Fibroblast of mammary gland (primary cell): Measurements from ENCODE around the gene MMS19.

Experiments used
- DNase-seq: peaks from one replicate; pipeline ENCODE4 v3.0.0-alpha.2; 2010; ENCODE audit warnings: low read depth
- H3K4me3 ChIP-seq: 2 replicates; pipeline ENCODE4 v1.5.1; 2011; ENCODE audit warnings: low read depth, mild to moderate bottlenecking, low read length, moderate library complexity; ENCODE audit not compliant: control insufficient read depth
- TF ChIP-seq, protein P1 (sequence below): conservative IDR thresholded peaks from 2 replicates; pipeline ENCODE4 v1.5.1; 2011; ENCODE audit warnings: low read depth, low read length, inconsistent platforms; ENCODE audit not compliant: control insufficient read depth, insufficient read depth

MMS19 gene

GRCh38 chr10:97498076-97498840, at the start of gene MMS19:
Gene MMS19, minus strand, starts transcription at chr10:97498422. Its CDS starts 38 bp downstream, at chr10:97498384.
- H3K4me3 ChIP-seq, result peak within 1 kb of the TSS; percentile 99
- peak; percentile 97 for DNase-seq
- TF ChIP-seq, protein P1, sequence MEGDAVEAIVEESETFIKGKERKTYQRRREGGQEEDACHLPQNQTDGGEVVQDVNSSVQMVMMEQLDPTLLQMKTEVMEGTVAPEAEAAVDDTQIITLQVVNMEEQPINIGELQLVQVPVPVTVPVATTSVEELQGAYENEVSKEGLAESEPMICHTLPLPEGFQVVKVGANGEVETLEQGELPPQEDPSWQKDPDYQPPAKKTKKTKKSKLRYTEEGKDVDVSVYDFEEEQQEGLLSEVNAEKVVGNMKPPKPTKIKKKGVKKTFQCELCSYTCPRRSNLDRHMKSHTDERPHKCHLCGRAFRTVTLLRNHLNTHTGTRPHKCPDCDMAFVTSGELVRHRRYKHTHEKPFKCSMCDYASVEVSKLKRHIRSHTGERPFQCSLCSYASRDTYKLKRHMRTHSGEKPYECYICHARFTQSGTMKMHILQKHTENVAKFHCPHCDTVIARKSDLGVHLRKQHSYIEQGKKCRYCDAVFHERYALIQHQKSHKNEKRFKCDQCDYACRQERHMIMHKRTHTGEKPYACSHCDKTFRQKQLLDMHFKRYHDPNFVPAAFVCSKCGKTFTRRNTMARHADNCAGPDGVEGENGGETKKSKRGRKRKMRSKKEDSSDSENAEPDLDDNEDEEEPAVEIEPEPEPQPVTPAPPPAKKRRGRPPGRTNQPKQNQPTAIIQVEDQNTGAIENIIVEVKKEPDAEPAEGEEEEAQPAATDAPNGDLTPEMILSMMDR, result no peak

GRCh38 chr10:97547962-97548361, 49.7 kb upstream of the MMS19 start:
- TF ChIP-seq, protein P1, result no peak
- DNase-seq, result peak; percentile 57

GRCh38 chr10:97547271-97547600, 49.0 kb upstream of the MMS19 start:
- no peak for DNase-seq
- TF ChIP-seq, protein P1, result no peak
- H3K4me3 ChIP-seq, result no peak overlapping the region

More at GRCh38 chr10:97547962-97548361, 49.7 kb upstream of the MMS19 start:
- H3K4me3 ChIP-seq, result no peak overlapping the region

DNA sequence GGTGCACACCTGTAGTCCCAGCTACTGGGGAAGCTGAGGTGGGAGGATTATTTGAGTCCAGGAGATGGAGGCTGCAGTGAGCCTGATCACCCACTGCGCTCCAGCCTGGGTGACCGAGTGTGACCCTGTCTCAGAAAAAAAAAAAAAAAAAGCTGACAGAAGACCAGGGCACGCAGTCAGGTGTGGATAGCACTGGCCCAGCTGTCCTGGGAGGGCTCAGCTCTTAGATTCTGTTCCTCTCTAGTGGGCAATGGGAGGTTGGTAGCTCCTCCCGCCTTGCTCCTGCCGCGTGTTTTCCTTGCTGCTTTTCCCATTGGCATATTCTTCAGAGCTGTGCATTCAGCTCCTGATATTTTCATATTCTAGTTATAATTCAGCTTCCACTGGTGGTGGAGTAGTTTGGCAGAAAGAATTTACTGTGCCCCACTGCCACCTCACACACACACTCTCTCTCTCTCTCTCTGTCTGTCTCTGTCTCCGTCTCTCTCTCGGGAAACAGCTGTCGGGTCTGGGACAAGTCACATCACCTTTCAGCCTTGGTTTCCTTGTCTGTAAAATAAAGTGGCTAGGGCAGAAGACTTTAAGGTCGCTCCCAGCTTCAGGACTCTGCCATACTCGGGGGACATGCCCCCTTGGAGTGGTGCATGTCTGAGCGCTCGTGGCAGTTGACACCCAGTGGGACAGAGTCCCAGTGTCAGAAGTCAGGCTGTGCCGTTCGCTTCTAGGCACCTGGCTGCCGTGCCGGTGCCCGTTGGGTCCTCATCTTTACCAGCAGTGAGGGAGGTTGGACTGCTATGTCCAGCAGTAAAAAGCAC, 48.4 kb upstream of the MMS19 start:
- DNase-seq, result no peak
- no peak overlapping the region for H3K4me3 ChIP-seq
- TF ChIP-seq, protein P1, result no peak

GRCh38 chr10:97543025-97543546, 44.9 kb upstream of the MMS19 start:
- H3K4me3 ChIP-seq, result no peak overlapping the region
- TF ChIP-seq, protein P1, result no peak
- peak; percentile 98 for DNase-seq

GRCh38 chr10:97542169-97543024, 44.2 kb upstream of the MMS19 start:
- H3K4me3 ChIP-seq, result peak overlapping the region; percentile 23
- TF ChIP-seq, protein P1, result no peak
- DNase-seq, result peak; percentile 98
